GM12891 (cell line): ENCODE data around the gene ABCB8.

Source experiments
- PAX5 ChIP-seq: IDR thresholded peaks from 2 replicates; pipeline ENCODE4 v1.6.1; 2011; ENCODE audit warnings: low read length, moderate library complexity, mild to moderate bottlenecking; ENCODE audit not compliant: insufficient read depth, severe bottlenecking
- POLR2A ChIP-seq: IDR thresholded peaks from 2 replicates; pipeline ENCODE4 v1.6.1; 2011; ENCODE audit warnings: low read depth, low read length, control low read depth
- POU2F2 ChIP-seq: IDR thresholded peaks from 2 replicates; pipeline ENCODE4 v1.6.1; 2011; ENCODE audit warnings: low read depth, mild to moderate bottlenecking, control low read depth, low read length, moderate library complexity
- TAF1 ChIP-seq: IDR thresholded peaks from 2 replicates; pipeline ENCODE4 v1.6.1; 2011; ENCODE audit warnings: low read depth, low read length, control low read depth

GRCh38 chr7:150997817-150998216 lies 30.4 kb upstream of the ABCB8 start:
- TF ChIP-seq TAF1 (no peak), POLR2A (no peak), POU2F2 (no peak), PAX5 (no peak)
